ENCODE measurements around the gene NEUROD1.

Gene NEUROD1

DNA sequence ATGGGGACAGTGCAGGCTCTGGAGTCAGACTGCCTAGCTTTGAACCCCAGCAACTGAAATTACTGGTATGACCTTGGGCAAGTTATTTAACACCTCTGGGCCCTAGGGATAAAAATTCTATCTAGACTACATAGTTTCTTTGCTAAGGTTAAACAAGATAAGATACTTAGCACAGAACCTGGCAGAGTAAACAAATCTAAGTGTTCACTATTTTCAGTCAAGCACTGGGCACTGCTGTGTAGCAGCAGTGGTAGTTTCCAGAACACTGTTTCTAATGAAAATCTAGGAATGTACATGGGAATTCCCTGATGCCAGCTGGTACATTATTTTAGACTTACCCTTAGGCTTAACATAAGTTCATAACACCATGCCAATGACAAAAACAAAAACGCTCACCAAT, 40.6 kb downstream of the NEUROD1 start:
- no peak for DNase-seq
- TF ChIP-seq POLR2A (IDR thresholded peaks at IDR 0.05; ENCODE audit: low read length): no peak
- no peak for TF ChIP-seq GATA1 (IDR thresholded peaks at IDR 0.05; ENCODE audit: low read depth, low read length)

GRCh38 chr2:181632733-181633401, 47.5 kb downstream of the NEUROD1 start:
- TF ChIP-seq GATA1 (IDR thresholded peaks at IDR 0.05; ENCODE audit: low read depth, low read length): no peak
- TF ChIP-seq POLR2A (IDR thresholded peaks at IDR 0.05; ENCODE audit: low read length): no peak
- DNase-seq: no peak

- no peak for TF ChIP-seq POLR2A (IDR thresholded peaks at IDR 0.05; ENCODE audit: low read length)
- no peak for TF ChIP-seq GATA1 (IDR thresholded peaks at IDR 0.05; ENCODE audit: low read depth, low read length)
- no peak for DNase-seq
These were observed 51.4 kb downstream of the NEUROD1 start for GRCh38 chr2:181628590-181629585.

DNA sequence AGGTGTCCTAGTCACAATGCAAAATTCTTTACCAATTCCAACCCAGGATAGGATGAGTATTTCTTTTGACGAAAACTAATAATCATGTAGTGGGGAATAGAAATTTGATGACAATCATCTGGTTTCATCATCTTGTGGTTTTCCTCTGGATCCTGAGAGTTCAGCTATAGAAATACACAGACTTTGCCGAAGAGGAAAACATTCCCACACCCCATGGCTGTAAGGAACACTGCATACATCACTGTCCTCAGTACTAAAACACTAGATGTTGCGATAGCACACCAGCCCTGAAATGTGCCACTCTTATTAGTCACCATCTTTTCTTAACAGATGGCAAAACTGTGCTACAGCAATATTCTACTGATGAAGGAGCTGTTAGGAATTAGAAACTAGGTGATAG, 52.8 kb downstream of the NEUROD1 start:
- TF ChIP-seq POLR2A (IDR thresholded peaks at IDR 0.05; ENCODE audit: low read length) (no peak), GATA1 (IDR thresholded peaks at IDR 0.05; ENCODE audit: low read depth, low read length) (no peak)
- DNase-seq: no peak

- no peak for TF ChIP-seq POLR2A (IDR thresholded peaks at IDR 0.05; ENCODE audit: low read length)
- no peak for TF ChIP-seq GATA1 (IDR thresholded peaks at IDR 0.05; ENCODE audit: low read depth, low read length)
- no peak for DNase-seq
These were observed 53.6 kb downstream of the NEUROD1 start for GRCh38 chr2:181626671-181627070.
